NCI-H2196 (cell line): ENCODE measurements around the gene LTBR.
"Not testable (repeated sequence)": the region's sequence is repeated elsewhere in the genome, so short reads cannot be mapped to it uniquely, and the experiment has no call there.

ENCODE experiments used
- DNase-seq: peaks from one replicate; lab custom pipeline; 2025; ENCODE audit not compliant: unreplicated experiment; lab: John Stamatoyannopoulos, UW

LTBR gene

DNA sequence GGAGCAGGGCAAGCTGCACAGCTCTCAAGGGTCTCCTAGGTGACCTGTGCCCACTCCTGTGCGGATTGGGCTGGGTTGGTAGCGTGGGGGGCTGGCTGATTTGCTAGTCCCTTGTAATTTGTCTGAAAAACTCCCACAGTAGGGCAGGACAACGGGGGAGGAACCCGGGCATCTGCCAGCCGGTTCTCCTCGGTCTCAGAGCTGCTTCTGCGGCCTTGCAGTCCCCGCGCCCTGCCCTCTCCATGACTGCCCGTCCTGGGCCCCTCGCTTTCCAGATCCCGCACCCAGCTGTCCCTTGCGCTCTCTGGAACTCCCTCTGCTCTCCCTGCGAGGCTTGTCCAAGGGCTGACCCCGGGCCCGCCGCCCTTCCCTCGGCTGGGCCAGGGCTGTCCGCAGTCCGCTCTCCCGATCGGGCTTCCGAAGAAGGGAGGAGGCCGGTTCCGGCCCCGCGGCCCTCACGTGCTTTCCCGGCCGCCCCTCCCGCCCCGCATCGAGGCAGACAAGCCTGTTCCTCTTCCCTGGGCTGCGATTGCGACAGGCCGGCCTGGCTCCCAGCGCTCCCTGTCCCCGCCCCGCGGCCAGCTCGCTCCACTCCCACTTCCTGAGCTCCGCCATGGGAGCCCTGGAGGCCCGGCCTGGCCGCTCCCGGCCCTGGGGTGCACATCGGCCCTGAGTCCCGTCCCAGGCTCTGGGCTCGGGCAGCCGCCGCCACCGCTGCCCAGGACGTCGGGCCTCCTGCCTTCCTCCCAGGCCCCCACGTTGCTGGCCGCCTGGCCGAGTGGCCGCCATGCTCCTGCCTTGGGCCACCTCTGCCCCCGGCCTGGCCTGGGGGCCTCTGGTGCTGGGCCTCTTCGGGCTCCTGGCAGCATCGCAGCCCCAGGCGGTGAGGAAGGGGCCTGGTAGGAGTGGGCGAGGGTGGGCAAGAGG, at the start of gene LTBR:
Gene LTBR (plus strand): TSS at position 591 of the 927 bp plus-strand sequence. CDS start 197 bp downstream, at position 788.
- DNase-seq, result peak; percentile 65

DNA sequence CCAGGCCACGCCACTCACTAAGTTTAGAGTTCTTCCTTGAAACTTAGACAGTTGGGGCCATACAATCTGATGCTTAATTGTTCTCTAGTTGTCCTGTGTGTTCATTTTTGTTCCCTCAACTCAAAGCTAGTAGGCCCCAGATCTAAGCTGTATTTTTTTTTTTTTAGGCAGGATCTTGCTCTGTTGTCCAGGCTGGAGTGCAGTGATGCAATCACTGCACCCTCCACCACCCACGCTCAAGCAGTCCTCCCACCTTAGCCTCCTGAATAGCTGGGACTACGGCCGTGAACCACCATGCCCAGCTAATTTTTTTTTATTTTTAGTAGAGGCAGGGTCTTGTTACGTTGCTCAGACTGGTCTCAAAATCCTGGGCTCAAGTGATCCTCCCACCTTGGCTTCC, 49.6 kb upstream of the LTBR start:
- no peak for DNase-seq

DNA sequence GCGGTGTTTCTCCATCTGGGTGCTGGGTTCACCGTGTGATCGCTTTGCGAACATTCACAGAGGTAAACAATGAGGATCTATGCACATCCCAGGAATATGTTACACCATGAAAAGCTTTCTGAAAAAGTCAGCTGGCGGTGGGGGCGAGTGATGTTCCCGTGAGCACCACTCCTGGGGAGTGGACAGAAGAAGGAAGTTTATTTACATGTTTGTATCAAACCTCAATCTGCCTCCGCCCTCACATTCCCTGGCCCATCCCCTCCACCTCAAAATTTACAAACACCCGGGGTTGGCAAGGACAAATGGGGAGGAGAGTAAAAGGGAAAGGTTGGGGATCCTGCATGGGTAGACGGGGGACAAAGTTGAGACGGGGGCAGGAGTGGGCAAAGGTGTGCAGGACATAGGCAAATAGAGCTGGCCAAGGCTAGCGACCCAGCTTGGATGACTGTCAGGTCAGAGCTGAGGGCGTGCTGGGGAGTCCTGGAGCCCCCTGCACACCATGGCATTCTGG, 49.0 kb upstream of the LTBR start:
- DNase-seq, result no peak

DNA sequence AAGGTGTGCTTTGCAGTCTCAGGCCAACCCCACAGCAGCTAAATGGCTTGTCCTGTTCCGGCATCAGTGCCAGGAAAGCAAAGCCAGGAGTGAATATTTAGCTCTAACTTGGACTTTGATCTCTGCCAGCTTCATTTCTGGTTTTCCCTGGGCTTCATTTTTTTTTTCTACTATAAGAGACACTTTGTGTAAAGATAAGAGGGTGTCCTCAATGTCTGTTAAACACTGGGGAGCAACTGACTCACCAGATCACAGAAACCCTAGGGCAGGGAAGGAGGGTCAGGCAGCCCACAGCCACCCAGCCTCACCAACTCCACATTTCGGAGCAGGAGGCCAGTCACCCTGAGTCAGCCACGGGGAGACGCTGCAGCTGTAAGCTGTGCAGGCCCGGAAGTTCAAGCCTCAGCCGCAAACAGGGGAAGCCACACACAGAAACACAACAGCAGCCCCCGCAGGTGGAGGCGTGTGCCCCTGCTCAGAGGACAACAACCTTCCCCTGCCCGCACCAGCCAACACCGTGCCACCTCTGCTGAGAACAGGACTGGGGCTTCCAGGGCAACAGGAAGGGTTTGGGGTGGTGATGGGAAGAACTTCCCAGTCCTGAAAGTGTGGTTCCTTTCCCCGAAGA, 48.4 kb upstream of the LTBR start:
- no peak for DNase-seq

DNA sequence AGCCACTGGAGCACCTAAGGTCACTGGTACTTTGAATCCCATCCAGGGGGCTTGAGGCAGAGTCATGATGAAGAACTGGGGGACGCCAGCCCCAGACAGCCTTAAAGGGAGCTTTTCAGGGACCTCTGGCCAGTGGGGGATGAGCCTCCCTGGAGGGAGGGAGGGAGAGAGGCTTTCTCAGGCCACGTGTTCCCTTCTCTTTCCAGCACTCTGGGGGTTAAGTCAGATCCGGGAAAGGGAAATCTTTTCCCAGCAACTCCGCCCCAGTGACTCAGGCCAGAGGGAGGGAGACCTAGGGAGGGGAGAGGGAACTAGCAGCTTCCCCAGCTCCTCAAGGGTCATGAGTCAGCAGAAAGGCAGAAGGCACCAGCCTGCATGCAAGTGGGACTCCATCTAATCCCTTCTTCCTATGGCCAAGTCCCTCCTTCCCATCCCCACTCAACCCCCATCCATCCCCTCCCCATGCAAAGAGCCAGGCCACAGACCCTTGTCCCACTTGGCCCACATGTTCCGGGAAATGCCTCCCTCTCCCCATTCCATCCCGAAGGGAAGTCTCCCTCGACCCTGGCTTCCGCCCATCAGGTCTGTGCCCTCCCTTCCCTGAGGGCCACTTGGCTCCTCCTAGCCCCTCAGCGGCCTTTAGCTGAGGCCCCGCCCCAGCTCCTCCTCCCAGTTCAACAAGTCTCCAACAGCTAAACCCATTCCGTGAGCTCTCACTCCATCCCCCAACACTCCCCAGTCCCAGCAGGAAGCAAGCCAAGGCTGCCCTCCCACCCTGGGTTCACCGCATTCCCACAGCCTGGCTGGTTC, 47.7 kb upstream of the LTBR start:
- DNase-seq, result peak; percentile 76

DNA sequence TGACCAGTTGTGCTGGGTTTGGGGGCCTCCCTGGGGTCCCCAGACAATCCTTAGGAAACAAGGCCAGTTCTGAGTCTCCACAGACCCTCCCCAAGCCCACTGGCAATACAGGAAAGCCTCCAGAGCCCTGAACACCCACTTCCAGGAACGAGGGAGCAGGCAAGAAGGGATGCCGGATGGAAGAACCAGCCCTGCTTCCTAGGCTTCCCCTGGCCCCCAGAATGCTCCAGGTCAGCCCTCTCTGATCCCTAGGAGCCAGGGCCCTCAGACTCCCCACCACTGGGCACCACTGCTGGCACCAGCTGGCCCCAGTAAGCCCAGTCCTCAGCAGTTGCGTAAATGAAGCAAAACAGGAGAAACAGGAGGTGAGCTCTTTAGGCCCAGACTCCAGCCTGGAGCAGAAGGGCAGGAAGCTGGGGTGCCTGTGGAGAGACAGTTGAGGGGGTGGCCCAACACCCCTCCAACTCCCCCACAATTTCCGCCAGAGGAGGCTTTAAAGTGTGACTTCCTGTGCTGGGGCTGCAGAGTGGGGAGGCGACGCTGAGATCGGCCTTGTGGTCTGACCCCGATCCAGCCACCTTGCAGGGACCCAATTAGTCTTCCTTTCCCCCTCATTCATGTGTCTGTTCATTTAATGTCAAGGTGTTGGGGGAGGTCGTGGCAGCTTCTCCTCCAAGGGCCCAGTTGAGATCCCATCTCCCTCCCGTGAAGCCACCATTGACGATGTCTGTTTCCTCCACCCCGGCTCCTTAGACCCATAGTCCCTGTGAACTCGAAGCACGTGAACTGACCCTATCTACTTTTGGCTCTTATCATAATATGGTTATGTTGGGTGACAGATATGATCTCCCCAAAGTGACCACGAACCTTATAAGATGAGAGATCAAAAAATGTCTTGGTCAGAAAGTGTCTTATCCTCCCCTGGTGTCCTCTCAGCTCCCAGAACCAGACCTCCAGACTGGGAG, 46.8 kb upstream of the LTBR start:
- DNase-seq, result no peak

DNA sequence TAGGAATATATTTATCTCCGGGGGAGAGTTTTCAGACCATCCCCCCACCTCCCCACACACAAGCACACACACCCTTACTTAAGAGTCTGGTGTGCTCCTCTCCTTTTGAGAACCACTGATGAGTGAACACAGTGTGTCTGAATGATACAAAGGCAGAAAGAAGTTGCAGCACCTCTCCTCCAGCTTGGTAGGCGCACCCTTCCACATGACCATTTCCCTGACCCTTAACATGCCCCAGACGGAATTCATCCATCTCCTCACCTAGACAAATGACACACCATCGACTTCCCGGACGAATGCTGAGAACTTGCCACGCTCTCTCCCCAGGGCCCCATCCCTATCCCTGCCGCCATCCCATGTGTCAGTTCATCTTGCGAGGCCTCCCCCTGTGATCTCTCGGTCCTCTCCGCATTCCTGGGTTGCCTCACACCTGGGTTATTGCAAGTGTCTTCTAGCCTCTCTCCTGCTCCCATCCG, 46.0 kb upstream of the LTBR start:
- DNase-seq, result no peak

DNA sequence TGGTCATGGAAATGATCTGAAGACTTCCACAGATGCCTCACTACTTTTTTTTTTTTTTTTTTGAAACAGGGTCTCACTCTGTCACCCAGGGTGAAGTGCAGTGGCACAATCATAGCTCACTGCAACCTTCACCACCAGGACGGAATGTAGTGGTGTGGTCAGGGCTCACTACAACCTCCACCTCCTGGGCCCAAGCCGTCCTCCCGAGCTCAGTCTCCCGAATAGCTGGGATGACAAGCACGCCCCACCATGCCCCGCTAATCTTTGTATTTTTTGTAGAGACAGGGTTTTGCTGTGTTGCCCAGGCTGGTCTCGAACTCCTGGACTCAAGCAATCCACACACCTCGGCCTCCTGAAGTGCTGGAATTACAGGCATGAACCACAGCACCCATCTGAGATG, 45.4 kb upstream of the LTBR start:
- not testable (repeated sequence) for DNase-seq

DNA sequence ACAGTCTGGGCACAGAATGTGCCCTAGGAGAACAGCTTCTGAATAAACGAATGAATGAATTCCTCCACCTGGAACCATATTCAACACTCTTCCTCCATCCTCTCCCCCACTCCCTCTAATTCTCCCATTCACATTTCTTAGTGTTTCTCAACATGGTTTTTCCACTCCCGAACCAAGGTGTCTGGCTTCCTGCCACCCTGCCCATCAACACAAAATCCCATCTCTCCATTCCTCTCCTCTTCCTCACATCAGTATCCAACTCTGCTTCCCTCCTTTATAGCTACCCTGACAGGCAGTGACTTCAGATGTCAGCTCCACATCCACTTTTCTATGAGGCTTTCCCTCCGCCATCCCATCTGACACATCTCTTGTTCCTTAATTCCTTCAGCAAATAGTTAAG, 45.0 kb upstream of the LTBR start:
- no peak for DNase-seq

DNA sequence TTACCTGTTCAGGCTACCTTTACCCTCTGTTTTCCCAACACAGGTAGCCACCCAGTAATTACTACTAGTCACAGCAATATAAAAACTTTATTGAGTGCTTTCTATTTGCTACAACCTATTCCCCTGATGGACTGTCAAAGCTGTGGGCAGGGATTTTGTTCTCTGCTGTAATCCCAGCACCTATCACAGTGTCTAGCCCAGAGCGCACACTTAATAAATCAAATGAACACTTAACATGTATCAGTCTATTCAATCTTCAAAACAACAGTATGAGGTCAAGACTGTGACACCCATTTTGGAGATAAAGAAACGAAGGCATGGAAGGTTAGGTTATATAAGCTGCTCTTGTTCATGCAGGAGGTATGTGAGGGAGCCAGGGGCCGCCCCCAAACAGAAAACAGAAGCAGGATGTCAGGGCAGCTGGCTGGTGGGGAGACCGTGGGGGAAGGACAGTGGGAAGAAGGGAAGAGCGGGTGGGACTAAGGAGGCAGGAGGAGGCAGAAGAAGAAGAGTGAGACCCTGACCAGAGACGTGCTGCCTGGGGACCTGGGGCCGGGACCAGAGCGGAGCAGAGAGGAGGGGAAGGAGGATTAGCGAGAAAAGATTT, 43.8 kb upstream of the LTBR start:
- no peak for DNase-seq

DNA sequence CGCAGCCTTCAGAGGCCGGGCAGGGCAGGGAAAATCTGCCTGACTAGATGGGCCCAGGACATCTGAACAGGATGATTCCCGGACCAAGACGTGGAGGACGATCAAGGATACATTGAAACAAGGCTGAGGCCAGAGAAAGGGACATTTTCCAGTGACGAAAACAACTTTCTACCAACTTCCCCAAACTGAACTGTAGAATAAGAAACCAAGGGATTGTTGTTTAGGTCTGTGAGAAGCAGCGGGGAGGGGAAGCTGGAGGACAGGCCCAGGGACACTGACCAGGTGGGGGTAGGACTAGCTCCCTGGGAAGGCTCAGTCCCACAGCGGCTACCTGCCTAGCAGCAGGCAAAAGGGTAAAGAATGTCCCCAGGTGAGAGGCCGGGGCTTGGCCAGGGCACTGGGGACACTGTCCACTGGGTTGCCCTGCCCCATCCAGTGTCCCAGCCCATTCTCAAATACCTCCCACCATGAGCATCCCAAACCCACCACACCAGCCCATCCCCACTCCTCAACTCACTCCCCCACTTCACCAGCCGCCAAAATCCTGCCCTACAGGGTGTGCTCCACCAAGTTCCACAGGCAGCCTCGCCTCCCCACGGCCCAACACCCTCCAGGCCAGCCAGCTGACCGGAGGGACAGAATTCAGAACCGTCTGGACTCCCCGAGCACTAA, 43.1 kb upstream of the LTBR start:
- DNase-seq, result no peak

DNA sequence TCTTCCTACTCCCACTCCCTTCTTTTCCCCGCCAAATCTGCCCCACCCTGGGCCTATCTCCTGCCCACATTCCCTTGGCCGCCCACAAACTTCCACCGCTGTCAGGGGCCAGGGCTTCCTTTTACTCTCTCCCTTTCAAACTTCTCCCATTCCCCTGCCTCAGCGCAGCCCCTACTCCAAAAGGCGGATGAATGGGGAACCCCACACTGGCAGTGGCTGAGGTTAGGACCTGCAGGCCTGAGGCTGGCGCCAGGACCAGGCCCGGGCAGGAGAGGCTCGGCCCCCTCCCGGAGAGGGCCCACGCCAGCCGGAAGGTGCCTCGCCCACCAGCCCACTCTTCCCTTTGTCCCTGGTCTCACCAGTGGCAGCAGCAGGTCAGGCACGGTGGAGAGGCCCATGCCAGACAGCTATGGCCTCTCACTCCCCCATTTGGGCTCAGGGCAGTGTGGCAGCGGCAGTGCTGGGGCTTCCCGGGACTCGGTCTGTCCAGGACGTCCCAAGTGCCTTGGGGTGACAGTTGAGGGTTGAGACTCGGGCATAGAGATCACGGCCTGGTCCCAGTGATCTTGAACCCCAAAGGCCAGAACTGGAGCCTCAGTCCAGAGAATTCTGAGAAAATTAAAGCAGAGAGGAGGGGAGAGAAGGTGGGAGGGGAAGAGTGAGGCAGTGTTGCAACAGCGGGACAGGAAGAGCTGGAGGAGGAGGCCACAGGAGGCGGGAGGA, 42.4 kb upstream of the LTBR start, which contains the start of gene TNFRSF1A:
Gene TNFRSF1A (minus strand): TSS at position 660 of the 723 bp plus-strand sequence. CDS start 262 bp downstream, at position 398.
- DNase-seq, result peak; percentile 1

DNA sequence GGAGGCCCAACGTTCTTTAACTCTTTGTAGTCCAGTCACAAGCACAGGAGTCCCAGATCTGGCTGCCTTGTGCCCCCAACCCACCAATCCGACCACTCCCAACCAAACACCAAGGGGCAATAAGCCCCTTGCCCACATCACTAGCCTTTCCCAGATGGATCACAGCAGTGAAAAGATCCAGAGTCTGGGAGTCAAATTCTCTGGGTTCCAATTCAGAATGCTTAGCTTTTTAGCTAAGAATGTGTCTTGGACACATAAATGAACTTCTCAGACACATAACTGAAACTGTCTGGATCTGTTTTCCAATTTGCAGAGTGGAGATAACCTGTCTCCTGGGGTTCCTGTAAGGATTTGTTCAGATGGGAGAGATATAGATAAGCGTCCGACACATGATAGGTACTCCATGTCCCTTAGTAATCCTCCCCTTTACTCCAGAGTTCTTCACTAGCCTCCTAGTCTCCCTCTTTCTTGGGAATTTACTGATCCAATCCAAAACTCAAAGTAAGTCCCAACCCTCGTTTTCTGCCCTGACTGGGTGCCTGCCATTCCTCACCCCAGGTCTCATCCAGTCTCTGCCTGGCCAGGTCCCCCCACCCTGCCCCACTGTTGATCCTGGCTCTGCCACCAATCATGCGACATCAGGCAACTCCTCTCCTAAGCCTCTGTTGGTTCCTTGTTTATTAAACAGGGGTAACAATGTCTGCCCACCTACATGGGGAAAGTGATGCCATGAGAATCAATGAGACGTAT, 41.6 kb upstream of the LTBR start:
- DNase-seq, result no peak

DNA sequence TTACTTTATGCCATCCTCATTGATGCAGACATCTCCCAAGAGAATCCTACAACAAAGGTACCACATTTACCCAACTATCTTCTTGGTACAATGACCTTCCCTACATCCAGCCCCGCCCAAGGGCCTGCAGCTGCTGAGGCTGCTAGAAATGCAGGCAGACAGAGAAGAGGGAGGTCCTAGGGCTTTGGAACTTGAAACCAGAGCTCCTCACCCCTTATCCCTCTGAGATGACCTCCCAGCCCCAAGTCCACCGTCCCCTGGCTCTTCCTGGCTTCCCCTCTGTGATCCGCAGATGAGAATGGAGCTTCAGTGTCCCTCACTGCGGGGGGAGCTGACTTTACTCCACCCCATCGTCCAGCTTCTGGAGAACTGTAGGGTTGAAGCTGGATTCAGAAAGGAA, 40.4 kb upstream of the LTBR start:
- no peak for DNase-seq

DNA sequence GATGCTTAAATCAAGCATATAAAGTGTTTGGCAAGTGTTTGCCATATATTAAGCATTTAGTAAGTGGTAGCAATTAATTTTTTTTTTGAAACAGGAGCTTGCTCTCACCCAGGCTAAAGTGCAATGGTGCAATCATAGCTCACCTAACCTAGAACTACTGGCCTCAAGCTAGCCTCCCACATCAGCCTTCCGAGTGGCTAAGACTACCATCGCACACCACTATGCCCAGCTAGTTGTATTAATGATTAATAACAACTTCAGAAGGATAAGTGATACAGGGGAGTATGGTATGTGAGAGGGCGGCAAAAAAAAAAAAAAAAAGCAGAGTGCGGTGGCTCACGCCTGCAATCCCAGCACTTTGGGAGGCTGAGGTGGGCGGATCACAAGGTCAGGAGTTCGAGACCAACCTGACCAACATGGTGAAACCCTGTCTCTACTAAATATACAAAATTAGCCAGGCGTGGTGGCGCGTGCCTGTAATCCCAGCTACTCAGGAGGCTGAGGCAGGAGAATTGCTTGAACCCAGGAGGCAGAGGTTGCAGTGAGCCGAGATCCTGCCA, 39.8 kb upstream of the LTBR start:
- DNase-seq, result not testable (repeated sequence)

DNA sequence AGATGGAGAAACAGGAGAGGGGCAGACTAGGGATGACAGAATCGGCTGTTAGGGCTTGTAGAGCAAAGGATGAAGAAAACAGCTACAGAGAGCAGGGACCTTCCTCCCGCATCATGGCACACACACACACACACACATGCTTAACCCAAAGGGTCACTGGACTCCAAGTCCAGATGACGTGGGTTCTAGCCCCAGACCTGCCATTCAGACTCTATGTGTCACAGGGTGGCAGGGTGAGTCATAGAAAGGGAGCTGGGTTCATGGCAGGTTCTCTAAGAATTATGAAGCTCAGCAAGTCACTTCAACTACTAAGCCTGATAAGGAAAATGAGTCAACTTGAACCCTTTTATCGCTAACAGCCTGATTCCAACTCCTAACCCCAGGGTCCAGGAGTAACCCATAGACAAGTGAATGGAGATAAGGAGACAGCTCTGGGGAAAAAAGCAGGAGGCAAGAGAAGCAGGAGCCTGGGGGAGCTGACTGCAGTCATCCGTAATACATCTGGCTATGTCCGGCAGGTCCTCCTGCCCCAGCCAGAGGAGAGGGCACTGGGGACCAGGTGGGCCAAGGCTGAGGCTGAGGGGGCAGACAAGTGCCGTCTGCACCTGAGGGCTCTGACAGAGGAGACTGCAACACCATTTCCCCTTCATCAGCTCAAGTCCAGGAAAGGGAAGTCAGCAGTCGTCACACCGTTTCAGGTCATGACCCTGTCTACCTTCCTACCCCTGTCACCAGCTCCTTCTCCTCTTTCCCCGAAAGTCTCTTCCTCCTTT, 38.5 kb upstream of the LTBR start:
- DNase-seq, result no peak
